Heart right ventricle (tissue), 16 donors: ENCODE data around the gene CDK6. TPM values are rescaled to one million over a fixed set of nuclear protein-coding genes. Genes with fewer than 3 reads are reported as not detected.

Experiments used
- ATAC-seq, 8 donors: fragments of 200-7000 bp; cut with Tn5 transposase; one replicate each; pipeline ENCODE4 v1.9.1; 2020; ENCODE audit warnings: mild to moderate bottlenecking in 8 of 8, moderate library complexity in 8 of 8, moderate number of reproducible peaks in 1 of 8
- DNase-seq, 2 donors: peaks; one replicate each; pipeline ENCODE4 v3.0.0-alpha.2; 2020
- H3K27ac ChIP-seq, 10 donors: fragments of 200-600 bp; sonication (generic) in 2 of 10; one replicate each; pipeline versions ENCODE4 v1.5.0 to v1.8.0; 2020 to 2022; ENCODE audit warnings: mild to moderate bottlenecking in 3 of 10
- H3K27me3 ChIP-seq, 7 donors: fragments of 200-600 bp; one replicate each; pipeline ENCODE4 v1.8.0; 2021 to 2022; ENCODE audit warnings: mild to moderate bottlenecking in 2 of 7
- H3K36me3 ChIP-seq, 9 donors: fragments of 200-600 bp; sonication (generic) in 1 of 9; one replicate each; pipeline versions ENCODE4 v1.5.0 to v1.8.0; 2020 to 2022; ENCODE audit warnings: mild to moderate bottlenecking in 2 of 9
- H3K4me1 ChIP-seq, 9 donors: fragments of 200-600 bp; sonication (generic) in 1 of 9; one replicate each; pipeline versions ENCODE4 v1.5.0 to v1.8.0; 2020 to 2022; ENCODE audit warnings: mild to moderate bottlenecking in 4 of 9
- H3K4me3 ChIP-seq, 10 donors: fragments of 200-600 bp; sonication (generic) in 2 of 10; one replicate each; pipeline versions ENCODE4 v1.5.0 to v1.8.0; 2020 to 2022; ENCODE audit warnings: mild to moderate bottlenecking in 7 of 10, moderate library complexity in 2 of 10
- H3K9me3 ChIP-seq, 11 donors: fragments of 200-600 bp in 10 of 11; sonication (generic) in 2 of 11; one replicate each; pipeline versions ENCODE4 v1.5.0 to v1.8.0; 2013 to 2022; ENCODE audit warnings: mild to moderate bottlenecking in 2 of 11, control low read depth in 1 of 11, moderate library complexity in 1 of 11
- WGBS, 2 donors: extraction: QIAGEN DNeasy Blood & Tissue Kit; methylation state at CpG; one replicate each; pipeline ENCODE4 v1.1.7; 2013; ENCODE audit warnings: inconsistent platforms in 1 of 2; 5-methylcytosine and 5-hydroxymethylcytosine counted together
- intact Hi-C, 10 donors: fragments of 100-400 bp; cut with DNase I; formaldehyde crosslinking; loops; one replicate each; pipeline versions ENCODE4 v1.11.1 to v1.14.2; 2022
- polyA plus RNA-seq, 2 donors: library from polyadenylated mRNA; stranded (reverse); fragments of 200-250 nt; gene quantifications; one replicate each; pipeline ENCODE4 v1.2.3, GENCODE V29; 2013
- total RNA-seq, 10 donors: library from RNA; stranded (reverse); fragmentation: NEBNext Ultra II Directional in 3 of 10; extraction: Animal tissue kit (Norgen Biotek cat#: 25700) in 3 of 10; gene quantifications; one replicate each; pipeline versions ENCODE4 v1.2.1 to v1.2.4, GENCODE V29; 2021 to 2023
- TF ChIP-seq, protein P1 (sequence below), 9 donors: fragments of 200-600 bp; sonication (generic) in 2 of 9; IDR thresholded peaks; one replicate each; pipeline versions ENCODE4 v1.5.0 to v1.8.0; 2021 to 2022; ENCODE audit warnings: antibody characterized with exemption in 9 of 9, mild to moderate bottlenecking in 5 of 9, moderate library complexity in 1 of 9
- donor health status: Arrhythmogenic right ventricular cardiomyopathy.
- donor health status: ischemic (EF 13 %, LVEDD 7.1; RV severe dilation, severe dysfunction).
- donor health status: healthy with polysubstance abuse.
- donor health status: DM: no; HTN: yes; CAD: no.
- donor health status: DM: no; HTN: no; CAD: no.
- donor health status: ischemic (EF 25% LVEDD 6.9; RV normal size, moderate dysfunction).
- donor health status: ischemic (EF 25% LVEDD 5.7; RV mildly dilated, moderate dysfunction).
- donor health status: healthy.
- donor health status: DM: yes; HTN: yes; CAD: no.
- donor health status: Ischemic cardiomyopathy.
- donor health status: ischemic (EF 35%, LVEDD 5.7; RV mildly dilated, moderate dysfunction).
- donor health status: nonischemic (EF 11% LVEDD 7.7; RV severe dilation, severe dysfunction).
- donor health status: DM: yes; HTN: yes; CAD: no.
- donor health status: PGD.
- donor health status: ischemic (EF 29% LVEDD 5.4; RV normal size, mild dysfunction).
- donor health status: nonischemic (EF 23%, LVEDD 6.1; RV moderate dilation, normal function).

The CDK6 gene
- total and polyA plus RNA-seq, 12 donors, result 2.6 to 31.5 (median 16.4) TPM

DNA sequence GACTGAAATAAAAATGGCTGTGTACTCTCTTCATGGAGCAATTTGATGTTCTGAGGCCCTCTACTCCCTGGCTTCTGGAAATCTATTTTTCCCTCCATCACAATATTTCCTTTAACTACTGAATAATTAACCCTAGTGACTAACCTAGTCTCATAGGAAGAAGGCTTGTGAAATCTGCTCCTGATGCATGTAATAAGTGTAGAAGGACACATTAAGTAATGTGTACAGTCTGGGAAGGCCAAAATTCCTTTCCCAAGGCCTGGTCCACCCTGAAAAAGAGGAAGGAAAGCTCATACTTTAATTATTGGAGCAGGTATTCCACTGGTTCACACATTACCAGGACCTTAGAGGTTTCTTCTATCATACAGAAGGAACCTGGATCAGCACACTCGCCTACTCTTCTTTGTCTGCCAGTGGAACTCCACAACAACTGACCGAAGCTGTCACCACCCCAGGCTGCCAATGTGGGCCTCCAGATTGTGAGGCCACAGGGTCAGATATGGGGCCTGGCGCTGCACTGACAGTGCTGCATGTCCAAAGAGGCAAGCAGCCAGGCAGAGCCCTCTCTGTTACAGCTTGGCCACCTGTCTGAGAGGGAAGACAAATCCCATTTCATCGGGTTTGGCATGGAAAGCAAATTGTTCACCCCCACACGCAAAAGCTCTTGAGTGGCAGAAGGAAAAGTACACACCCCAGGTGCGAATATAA lies 191.8 kb downstream of the CDK6 start:
- 37 to 54% methylated on average over 6 of the region's 6 CpGs for WGBS, 2 donors
- Histone ChIP-seq H3K36me3 (no peaks in the 10 kb centered on the region), H3K9me3 (no peaks in the 10 kb centered on the region), H3K27ac (peak overlapping the region in 9 of 10 donors; percentile 9 to 59 (median 42)), H3K4me1 (peaks cover 18 to 63% (median 33%) of the 10 kb centered on the region in 9 donors), H3K4me3 (no peak overlapping the region), H3K27me3 (no peaks in the 10 kb centered on the region)
- intact Hi-C loops, result loop anchor here in 2 of 10 donors (5.0 kb wide), 1 partner anchor 38 kb away; no protein-coding TSS in a partner anchor
- ATAC-seq (peak; percentile 74 to 96 (median 85)), DNase-seq (peak; percentile 60 to 74)
- TF ChIP-seq, protein P1, sequence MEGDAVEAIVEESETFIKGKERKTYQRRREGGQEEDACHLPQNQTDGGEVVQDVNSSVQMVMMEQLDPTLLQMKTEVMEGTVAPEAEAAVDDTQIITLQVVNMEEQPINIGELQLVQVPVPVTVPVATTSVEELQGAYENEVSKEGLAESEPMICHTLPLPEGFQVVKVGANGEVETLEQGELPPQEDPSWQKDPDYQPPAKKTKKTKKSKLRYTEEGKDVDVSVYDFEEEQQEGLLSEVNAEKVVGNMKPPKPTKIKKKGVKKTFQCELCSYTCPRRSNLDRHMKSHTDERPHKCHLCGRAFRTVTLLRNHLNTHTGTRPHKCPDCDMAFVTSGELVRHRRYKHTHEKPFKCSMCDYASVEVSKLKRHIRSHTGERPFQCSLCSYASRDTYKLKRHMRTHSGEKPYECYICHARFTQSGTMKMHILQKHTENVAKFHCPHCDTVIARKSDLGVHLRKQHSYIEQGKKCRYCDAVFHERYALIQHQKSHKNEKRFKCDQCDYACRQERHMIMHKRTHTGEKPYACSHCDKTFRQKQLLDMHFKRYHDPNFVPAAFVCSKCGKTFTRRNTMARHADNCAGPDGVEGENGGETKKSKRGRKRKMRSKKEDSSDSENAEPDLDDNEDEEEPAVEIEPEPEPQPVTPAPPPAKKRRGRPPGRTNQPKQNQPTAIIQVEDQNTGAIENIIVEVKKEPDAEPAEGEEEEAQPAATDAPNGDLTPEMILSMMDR (IDR thresholded peaks at IDR 0.05), result no peak

DNA sequence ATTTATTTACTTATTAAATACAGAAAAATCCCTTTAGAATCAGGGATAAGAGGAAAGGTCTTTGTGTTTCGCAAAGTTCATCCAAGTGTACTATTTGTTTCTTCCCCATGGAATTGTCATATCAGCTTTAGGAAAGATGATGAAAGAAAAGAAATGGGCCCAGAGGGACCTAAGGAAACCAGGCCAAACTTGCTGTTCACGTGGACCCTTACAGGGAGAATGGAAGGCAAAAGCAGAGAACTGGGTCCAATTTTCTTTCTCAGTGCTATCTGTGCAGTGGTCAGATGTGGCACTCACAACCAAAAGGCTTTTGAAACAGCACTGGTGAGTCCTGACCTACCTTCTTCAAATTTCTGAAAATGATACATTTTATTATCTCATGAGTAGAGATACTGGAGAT lies 192.6 kb downstream of the CDK6 start:
- no peak overlapping the region for H3K4me3 ChIP-seq
- peak in 6 of 8 donors; percentile 8 to 42 (median 14) for ATAC-seq
- no peaks in the 10 kb centered on the region for H3K27me3 ChIP-seq
- H3K9me3 ChIP-seq, result no peaks in the 10 kb centered on the region
- intact Hi-C loops, result loop anchor here in 1 of 10 donors (5.0 kb wide), 1 partner anchor 38 kb away; no protein-coding TSS in a partner anchor
- 52 to 56% methylated on average over 2 of the region's 2 CpGs for WGBS, 2 donors
- peaks cover 18 to 70% (median 38%) of the 10 kb centered on the region in 9 donors for H3K4me1 ChIP-seq
- no peak for DNase-seq
- peak overlapping the region in 4 of 10 donors; percentile 20 to 53 (median 37) for H3K27ac ChIP-seq
- no peaks in the 10 kb centered on the region for H3K36me3 ChIP-seq
- TF ChIP-seq, protein P1 (IDR thresholded peaks at IDR 0.05), result no peak

DNA sequence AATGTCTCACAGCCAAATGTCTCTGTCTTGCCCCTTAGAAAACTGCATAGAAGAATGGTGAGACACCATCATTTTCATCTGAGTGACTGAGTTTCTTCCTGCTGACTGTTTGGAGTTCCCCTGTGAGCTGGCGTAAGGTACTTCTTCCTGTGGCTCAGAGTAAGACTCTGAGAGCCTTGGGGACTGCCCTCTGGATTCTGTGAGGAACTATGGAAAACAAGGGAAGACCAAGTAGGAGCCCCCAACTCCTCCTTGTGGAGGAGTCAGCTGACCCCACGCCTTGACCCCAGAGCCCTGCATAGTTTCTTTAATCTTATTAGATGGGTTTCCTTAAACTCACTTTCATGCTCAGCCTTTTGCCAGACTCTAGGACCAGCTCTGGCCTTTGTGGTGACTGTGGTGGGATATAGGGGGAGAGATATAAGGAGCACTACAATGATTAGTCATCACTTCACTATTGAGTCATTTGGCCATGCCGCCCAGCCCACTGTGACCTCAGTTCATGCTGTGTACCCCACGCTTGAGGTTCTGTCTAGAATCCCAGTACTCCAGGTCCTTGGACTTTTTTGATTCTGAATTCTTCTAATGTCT lies 194.4 kb downstream of the CDK6 start:
- peaks cover 18 to 72% (median 38%) of the 10 kb centered on the region in 9 donors for H3K4me1 ChIP-seq
- 83 to 87% methylated on average over 4 of the region's 4 CpGs for WGBS, 2 donors
- no peak overlapping the region for H3K4me3 ChIP-seq
- H3K27ac ChIP-seq, result peak overlapping the region in 1 of 10 donors; percentile 51
- no peaks in the 10 kb centered on the region for H3K9me3 ChIP-seq
- TF ChIP-seq, protein P1 (IDR thresholded peaks at IDR 0.05), result no peak
- intact Hi-C loops, result loop anchor here in 1 of 10 donors (5.0 kb wide), 1 partner anchor 40 kb away; no protein-coding TSS in a partner anchor
- DNase-seq, result no peak
- ATAC-seq, result no peak
- H3K36me3 ChIP-seq, result no peaks in the 10 kb centered on the region
- H3K27me3 ChIP-seq, result no peaks in the 10 kb centered on the region

DNA sequence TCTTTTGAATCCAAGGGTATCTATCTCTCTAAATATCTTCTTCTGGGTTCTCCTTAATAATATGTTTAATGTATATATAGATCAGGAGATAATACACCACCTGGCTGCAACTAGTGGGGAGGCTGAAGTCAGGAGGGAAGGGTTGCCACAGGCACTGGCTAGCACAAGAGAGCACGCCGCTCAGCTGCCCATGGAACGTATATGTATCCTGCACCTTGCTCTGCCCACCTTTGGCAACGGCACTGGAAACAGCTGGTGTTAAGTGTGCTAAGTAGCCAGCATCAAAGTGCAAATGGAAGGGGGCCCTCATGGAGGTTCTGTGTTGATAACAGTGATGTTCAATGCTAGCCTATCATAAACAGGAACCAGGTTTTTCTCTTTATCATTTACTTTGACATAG lies 196.4 kb downstream of the CDK6 start:
- 55 to 66% methylated on average over 4 of the region's 4 CpGs for WGBS, 2 donors
- peaks cover 13 to 71% (median 32%) of the 10 kb centered on the region in 9 donors for H3K4me1 ChIP-seq
- no peak overlapping the region for H3K4me3 ChIP-seq
- no peak for DNase-seq
- H3K36me3 ChIP-seq, result no peaks in the 10 kb centered on the region
- H3K9me3 ChIP-seq, result no peaks in the 10 kb centered on the region
- intact Hi-C loops, result loop anchor here in 1 of 10 donors (5.0 kb wide), 1 partner anchor 42 kb away; no protein-coding TSS in a partner anchor
- H3K27ac ChIP-seq, result no peak overlapping the region
- ATAC-seq, result peak in 1 of 8 donors; percentile 22
- no peaks in the 10 kb centered on the region for H3K27me3 ChIP-seq
- TF ChIP-seq, protein P1 (IDR thresholded peaks at IDR 0.05), result no peak
